ENCODE data around the gene ITPKC.

GRCh38 chr19:40688987-40689338, 27.9 kb upstream of the ITPKC start:
- TF ChIP-seq SRF (CRISPR knock-in tag; IDR thresholded peaks at IDR 0.05) (no peak), CHD2 (IDR thresholded peaks at IDR 0.05; ENCODE audit: low read depth, low read length) (no peak), NELFE (IDR thresholded peaks at IDR 0.05; ENCODE audit: insufficient read depth, insufficient read length) (no peak), CTCF (IDR thresholded peaks at IDR 0.05 in 2 of 3, conservative IDR thresholded peaks at IDR 0.05 in 1 of 3; ENCODE audit: insufficient read depth in 2 of 3, low read depth in 1 of 3, low read length in 3 of 3) (no peak), ZNF217 (CRISPR knock-in tag; IDR thresholded peaks at IDR 0.05) (no peak), CCAR2 (IDR thresholded peaks at IDR 0.05; ENCODE audit: low read depth, low read length) (no peak)
